ENCODE results near the gene DCST2. TPM values are rescaled to one million over a fixed set of nuclear protein-coding genes. Genes with fewer than 3 reads are reported as not detected.
"Not testable (repeated sequence)": the region's sequence is repeated elsewhere in the genome, so short reads cannot be mapped to it uniquely, and the experiment has no call there.

DCST2 gene
- total RNA-seq, 4 donors from 2014 or later, result not detected

- ATAC-seq (no peak), DNase-seq (no peak)
- H3K4me3 ChIP-seq, result peak overlapping the region; percentile 83 to 86 (median 84)
- H3K9me3 ChIP-seq, result no peaks in the 10 kb centered on the region
- peaks cover 14 to 29% of the 10 kb centered on the region in 2 donors for H3K4me1 ChIP-seq
- H3K27ac ChIP-seq, result peak overlapping the region; percentile 78 to 91 (median 89)
- peaks cover 0 to 16% of the 10 kb centered on the region in 2 donors for H3K36me3 ChIP-seq
- H3K27me3 ChIP-seq, result no peaks in the 10 kb centered on the region
- intact Hi-C loops (cut with DNase I; ENCODE audit: low total_unique reads), result loop anchor here (1.0 to 2.0 kb wide), 2 partner anchors 10 to 17 kb away; partner anchors contain the start of gene CKS1B
- in situ Hi-C loops (cut with MboI; ENCODE audit: low sequenced_read_pairs in 4 of 4), result no loop called here
- TF ChIP-seq POLR2A (IDR thresholded peaks at IDR 0.05) (no peak), CTCF (IDR thresholded peaks at IDR 0.05 in 4 of 5, conservative IDR thresholded peaks at IDR 0.05 in 1 of 5) (no peak)
Observed at GRCh38 chr1:154983776-154984466, 49.7 kb downstream of the DCST2 start.

- intact Hi-C loops (cut with DNase I; ENCODE audit: low total_unique reads), result loop anchor here (1.0 to 2.0 kb wide), 2 partner anchors 9 to 18 kb away; partner anchors contain the start of gene CKS1B
Observed at GRCh38 chr1:154982897-154983648, 50.5 kb downstream of the DCST2 start, which contains the start of gene FLAD1. FLAD1 (plus strand) TSS chr1:154983344; CDS start chr1:154983695, 351 bp downstream.

GRCh38 chr1:154982341-154982740 is 51.2 kb downstream of the DCST2 start:
- peak overlapping the region; percentile 51 to 86 (median 84) for H3K4me3 ChIP-seq
- ATAC-seq (no peak), DNase-seq (no peak)
- H3K36me3 ChIP-seq, result peaks cover 0 to under 1% of the 10 kb centered on the region in 2 donors
- intact Hi-C loops (cut with DNase I; ENCODE audit: low total_unique reads), result loop anchor here (2.0 kb wide), 1 partner anchor 18 kb away; no protein-coding TSS in a partner anchor
- H3K27ac ChIP-seq, result peak overlapping the region; percentile 65 to 90 (median 83)
- in situ Hi-C loops (cut with MboI; ENCODE audit: low sequenced_read_pairs in 4 of 4), result no loop called here
- H3K27me3 ChIP-seq, result no peaks in the 10 kb centered on the region
- no peaks in the 10 kb centered on the region for H3K9me3 ChIP-seq
- H3K4me1 ChIP-seq, result peaks cover 14 to 27% of the 10 kb centered on the region in 2 donors
- TF ChIP-seq POLR2A (IDR thresholded peaks at IDR 0.05) (no peak), CTCF (IDR thresholded peaks at IDR 0.05 in 4 of 5, conservative IDR thresholded peaks at IDR 0.05 in 1 of 5) (no peak)

More at GRCh38 chr1:154982897-154983648, 50.5 kb downstream of the DCST2 start, which contains the start of gene FLAD1:
- Histone ChIP-seq H3K36me3 (peaks cover 0 to 8% of the 10 kb centered on the region in 2 donors), H3K4me1 (peaks cover 14 to 27% of the 10 kb centered on the region in 2 donors), H3K4me3 (peak within 1 kb of the TSS; percentile 83 to 86 (median 84)), H3K27me3 (no peaks in the 10 kb centered on the region), H3K9me3 (no peaks in the 10 kb centered on the region), H3K27ac (peak within 1 kb of the TSS; percentile 78 to 91 (median 89))
- DNase-seq, result peak; percentile 98 to 99
- peak; percentile 100 for ATAC-seq
- peak; percentile 44 to 56 for TF ChIP-seq POLR2A (IDR thresholded peaks at IDR 0.05)
- TF ChIP-seq CTCF (IDR thresholded peaks at IDR 0.05 in 4 of 5, conservative IDR thresholded peaks at IDR 0.05 in 1 of 5), result peak in 1 of 5 experiments; percentile 27
- in situ Hi-C loops (cut with MboI; ENCODE audit: low sequenced_read_pairs in 4 of 4), result no loop called here

GRCh38 chr1:154978360-154978759 is 55.2 kb downstream of the DCST2 start:
- no peak overlapping the region for H3K4me3 ChIP-seq
- in situ Hi-C loops (cut with MboI; ENCODE audit: low sequenced_read_pairs in 4 of 4) (no loop called here), intact Hi-C loops (cut with DNase I; ENCODE audit: low total_unique reads) (no loop called here)
- no peaks in the 10 kb centered on the region for H3K36me3 ChIP-seq
- H3K4me1 ChIP-seq, result peaks cover 21 to 23% of the 10 kb centered on the region in 2 donors
- no peak overlapping the region for H3K27ac ChIP-seq
- no peaks in the 10 kb centered on the region for H3K27me3 ChIP-seq
- no peaks in the 10 kb centered on the region for H3K9me3 ChIP-seq
- ATAC-seq (no peak), DNase-seq (no peak)
- TF ChIP-seq POLR2A (IDR thresholded peaks at IDR 0.05) (no peak), CTCF (IDR thresholded peaks at IDR 0.05 in 4 of 5, conservative IDR thresholded peaks at IDR 0.05 in 1 of 5) (no peak)

GRCh38 chr1:154977762-154978161 is 55.8 kb downstream of the DCST2 start:
- H3K4me3 ChIP-seq; H3K9me3 ChIP-seq; ATAC-seq; intact Hi-C loops (cut with DNase I; ENCODE audit: low total_unique reads); H3K27me3 ChIP-seq; H3K27ac ChIP-seq; H3K36me3 ChIP-seq; in situ Hi-C loops (cut with MboI; ENCODE audit: low sequenced_read_pairs in 4 of 4); DNase-seq: not testable (repeated sequence)
- peaks cover 25 to 27% of the 10 kb centered on the region in 2 donors for H3K4me1 ChIP-seq
